Measurements from ENCODE around the gene SASH3. TPM values are rescaled to one million over a fixed set of nuclear protein-coding genes. Genes with fewer than 3 reads are reported as not detected.

Gene SASH3
- total and polyA plus RNA-seq, 4 donors: 12.0 to 90.1 (median 32.6) TPM

- Histone ChIP-seq H3K4me3 (no peak overlapping the region), H3K4me1 (ENCODE audit: control insufficient read depth in 5 of 5, insufficient read depth in 5 of 5, low read length in 5 of 5) (no peaks in the 10 kb centered on the region), H3K9me3 (ENCODE audit: control insufficient read depth in 4 of 4, insufficient read depth in 3 of 4, low read length in 3 of 4) (peaks cover 0 to 2% (median 0%) of the 10 kb centered on the region in 4 donors), H3K9ac (ENCODE audit: insufficient read depth in 1 of 2, low read length in 2 of 2) (no peak overlapping the region), H3K27me3 (ENCODE audit: control insufficient read depth in 3 of 3, insufficient read depth in 3 of 3, low read length in 2 of 3) (peaks cover 0 to 7% (median 2%) of the 10 kb centered on the region in 3 donors), H3K36me3 (ENCODE audit: control insufficient read depth in 4 of 4, insufficient read depth in 4 of 4, low read length in 4 of 4) (no peaks in the 10 kb centered on the region), H3K27ac (ENCODE audit: low read depth in 1 of 2, low read length in 1 of 2) (no peak overlapping the region)
- TF ChIP-seq, protein P1, sequence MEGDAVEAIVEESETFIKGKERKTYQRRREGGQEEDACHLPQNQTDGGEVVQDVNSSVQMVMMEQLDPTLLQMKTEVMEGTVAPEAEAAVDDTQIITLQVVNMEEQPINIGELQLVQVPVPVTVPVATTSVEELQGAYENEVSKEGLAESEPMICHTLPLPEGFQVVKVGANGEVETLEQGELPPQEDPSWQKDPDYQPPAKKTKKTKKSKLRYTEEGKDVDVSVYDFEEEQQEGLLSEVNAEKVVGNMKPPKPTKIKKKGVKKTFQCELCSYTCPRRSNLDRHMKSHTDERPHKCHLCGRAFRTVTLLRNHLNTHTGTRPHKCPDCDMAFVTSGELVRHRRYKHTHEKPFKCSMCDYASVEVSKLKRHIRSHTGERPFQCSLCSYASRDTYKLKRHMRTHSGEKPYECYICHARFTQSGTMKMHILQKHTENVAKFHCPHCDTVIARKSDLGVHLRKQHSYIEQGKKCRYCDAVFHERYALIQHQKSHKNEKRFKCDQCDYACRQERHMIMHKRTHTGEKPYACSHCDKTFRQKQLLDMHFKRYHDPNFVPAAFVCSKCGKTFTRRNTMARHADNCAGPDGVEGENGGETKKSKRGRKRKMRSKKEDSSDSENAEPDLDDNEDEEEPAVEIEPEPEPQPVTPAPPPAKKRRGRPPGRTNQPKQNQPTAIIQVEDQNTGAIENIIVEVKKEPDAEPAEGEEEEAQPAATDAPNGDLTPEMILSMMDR (IDR thresholded peaks at IDR 0.05; ENCODE audit: control extremely low read depth, extremely low read depth): no peak
- no peak for ATAC-seq (ENCODE audit: insufficient read depth, low FRiP score)
- 85 to 98% methylated on average over 4 of the region's 4 CpGs for whole genome bisulfite sequencing, 2 donors
- no peak for DNase-seq
Measured at GRCh38 chrX:129747533-129747932, 32.2 kb upstream of the SASH3 start.

DNA sequence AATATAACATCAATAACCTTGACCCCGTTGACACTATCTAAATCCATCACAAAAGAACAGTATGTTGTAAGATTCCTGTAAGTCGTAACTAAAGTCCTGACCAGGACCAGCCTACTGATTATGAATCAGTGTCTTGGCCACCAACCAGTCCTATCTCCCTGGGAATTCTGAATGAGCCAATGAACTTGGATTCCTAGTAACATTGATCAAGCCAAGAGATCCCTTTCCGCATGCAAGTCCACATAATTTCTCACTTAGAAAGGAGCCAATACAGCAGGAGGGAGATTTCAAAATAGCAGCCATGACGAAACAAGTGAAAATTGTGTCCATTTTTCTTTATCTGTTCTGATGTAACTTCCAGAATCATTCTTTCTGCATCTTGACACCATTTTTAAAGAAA is 31.4 kb upstream of the SASH3 start:
- TF ChIP-seq, protein P1 (IDR thresholded peaks at IDR 0.05; ENCODE audit: control extremely low read depth, extremely low read depth): no peak
- WGBS, 2 donors: 31 to 58% methylated on average over 4 of the region's 4 CpGs
- H3K9me3 ChIP-seq (ENCODE audit: control insufficient read depth in 4 of 4, insufficient read depth in 3 of 4, low read length in 3 of 4): peaks cover 0 to 2% (median 0%) of the 10 kb centered on the region in 4 donors
- H3K4me1 ChIP-seq (ENCODE audit: control insufficient read depth in 5 of 5, insufficient read depth in 5 of 5, low read length in 5 of 5): no peaks in the 10 kb centered on the region
- no peak overlapping the region for H3K27ac ChIP-seq (ENCODE audit: low read depth in 1 of 2, low read length in 1 of 2)
- H3K27me3 ChIP-seq (ENCODE audit: control insufficient read depth in 3 of 3, insufficient read depth in 3 of 3, low read length in 2 of 3): peaks cover 0 to 7% (median 2%) of the 10 kb centered on the region in 3 donors
- DNase-seq (peak in 2 of 3 donors; percentile 45 to 75), ATAC-seq (ENCODE audit: insufficient read depth, low FRiP score) (no peak)
- H3K36me3 ChIP-seq (ENCODE audit: control insufficient read depth in 4 of 4, insufficient read depth in 4 of 4, low read length in 4 of 4): no peaks in the 10 kb centered on the region
- no peak overlapping the region for H3K4me3 ChIP-seq
- H3K9ac ChIP-seq (ENCODE audit: insufficient read depth in 1 of 2, low read length in 2 of 2): no peak overlapping the region

DNA sequence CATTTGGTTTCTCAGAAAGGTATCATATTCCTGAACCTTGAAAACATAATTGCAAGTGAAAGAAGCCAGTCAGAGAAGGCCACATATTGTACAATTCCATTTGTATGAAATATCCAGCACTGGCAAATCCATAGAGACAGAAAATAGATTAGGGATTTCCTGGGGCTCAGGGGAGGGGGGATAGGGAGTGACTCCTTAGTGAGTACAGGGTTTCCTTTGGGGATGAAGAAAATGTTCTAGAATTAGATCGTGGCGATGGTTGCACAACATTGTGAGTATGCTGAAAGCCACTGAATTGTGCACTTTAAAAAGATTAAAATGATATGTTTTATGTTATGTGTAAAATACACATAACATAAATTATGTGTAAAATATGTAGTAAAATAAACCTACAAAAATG is 30.7 kb upstream of the SASH3 start:
- ATAC-seq (ENCODE audit: insufficient read depth, low FRiP score): no peak
- H3K27ac ChIP-seq (ENCODE audit: low read depth in 1 of 2, low read length in 1 of 2): no peak overlapping the region
- H3K36me3 ChIP-seq (ENCODE audit: control insufficient read depth in 4 of 4, insufficient read depth in 4 of 4, low read length in 4 of 4): no peaks in the 10 kb centered on the region
- H3K4me3 ChIP-seq: no peak overlapping the region
- TF ChIP-seq, protein P1 (IDR thresholded peaks at IDR 0.05; ENCODE audit: control extremely low read depth, extremely low read depth): no peak
- DNase-seq: no peak
- peaks cover 0 to 7% (median 2%) of the 10 kb centered on the region in 3 donors for H3K27me3 ChIP-seq (ENCODE audit: control insufficient read depth in 3 of 3, insufficient read depth in 3 of 3, low read length in 2 of 3)
- 33 to 56% methylated on average over 2 of the region's 2 CpGs for WGBS, 2 donors
- peaks cover 0 to 2% (median 0%) of the 10 kb centered on the region in 4 donors for H3K9me3 ChIP-seq (ENCODE audit: control insufficient read depth in 4 of 4, insufficient read depth in 3 of 4, low read length in 3 of 4)
- no peaks in the 10 kb centered on the region for H3K4me1 ChIP-seq (ENCODE audit: control insufficient read depth in 5 of 5, insufficient read depth in 5 of 5, low read length in 5 of 5)
- no peak overlapping the region for H3K9ac ChIP-seq (ENCODE audit: insufficient read depth in 1 of 2, low read length in 2 of 2)

- no peaks in the 10 kb centered on the region for H3K36me3 ChIP-seq (ENCODE audit: control insufficient read depth in 4 of 4, insufficient read depth in 4 of 4, low read length in 4 of 4)
- DNase-seq (no peak), ATAC-seq (ENCODE audit: insufficient read depth, low FRiP score) (no peak)
- peaks cover 0 to 7% (median 2%) of the 10 kb centered on the region in 3 donors for H3K27me3 ChIP-seq (ENCODE audit: control insufficient read depth in 3 of 3, insufficient read depth in 3 of 3, low read length in 2 of 3)
- no peak overlapping the region for H3K9ac ChIP-seq (ENCODE audit: insufficient read depth in 1 of 2, low read length in 2 of 2)
- H3K4me1 ChIP-seq (ENCODE audit: control insufficient read depth in 5 of 5, insufficient read depth in 5 of 5, low read length in 5 of 5): peaks cover 0 to 6% (median 0%) of the 10 kb centered on the region in 5 donors
- TF ChIP-seq, protein P1 (IDR thresholded peaks at IDR 0.05; ENCODE audit: control extremely low read depth, extremely low read depth): no peak
- WGBS, 2 donors: 65 to 79% methylated on average over 8 of the region's 8 CpGs
- H3K27ac ChIP-seq (ENCODE audit: low read depth in 1 of 2, low read length in 1 of 2): no peak overlapping the region
- peaks cover 0 to 2% (median 0%) of the 10 kb centered on the region in 4 donors for H3K9me3 ChIP-seq (ENCODE audit: control insufficient read depth in 4 of 4, insufficient read depth in 3 of 4, low read length in 3 of 4)
- no peak overlapping the region for H3K4me3 ChIP-seq
Measured at GRCh38 chrX:129750971-129751370, 28.8 kb upstream of the SASH3 start.
